Stimulated activated CD8-positive, alpha-beta memory T cell treated with anti-CD3 and anti-CD28 coated beads, Interleukin-4, amount 100 ng/mL, for 48 hours (primary cell): ENCODE results near the gene DCDC2.

Experiments used
- DNase-seq: peaks from one replicate; pipeline ENCODE4 v3.0.0-alpha.2; 2020

DCDC2 gene

DNA sequence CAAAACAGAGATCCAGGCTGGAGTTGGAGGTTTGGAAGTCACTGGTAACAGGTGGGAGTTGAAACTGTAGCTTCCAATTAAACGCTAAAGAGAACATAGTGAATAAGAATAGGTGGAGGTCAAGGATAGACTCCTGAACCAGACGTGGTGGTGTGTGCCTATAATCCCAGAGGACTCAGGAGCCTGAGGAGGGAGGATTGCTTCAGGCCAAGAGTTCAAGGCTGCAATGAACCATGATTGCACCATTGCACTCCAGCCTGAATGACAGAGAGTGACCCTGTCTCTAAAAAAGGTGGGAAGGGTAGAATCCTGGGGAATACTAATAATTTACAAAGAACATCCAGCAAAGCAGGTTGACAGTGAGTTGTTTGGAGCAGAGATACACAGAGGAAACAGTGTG is 218.2 kb downstream of the DCDC2 start:
- DNase-seq: no peak

DNA sequence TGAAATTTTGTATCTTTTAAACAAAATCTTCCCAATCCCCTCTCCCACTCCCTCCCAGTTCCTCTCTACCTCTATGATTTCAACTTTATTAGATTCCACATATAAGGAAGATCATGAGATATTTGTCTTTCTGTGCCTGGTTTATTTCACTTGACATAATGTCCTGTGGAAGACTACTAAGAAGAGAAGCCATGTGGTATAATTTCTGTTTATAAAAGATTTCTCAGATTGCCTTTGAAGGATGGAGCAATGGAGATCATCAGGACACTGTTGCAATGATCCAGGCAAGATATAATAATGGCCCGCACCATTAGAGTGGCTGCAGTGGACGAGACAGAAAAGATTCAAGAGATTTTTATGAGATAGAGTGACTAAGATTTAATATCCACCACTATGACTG is 218.8 kb downstream of the DCDC2 start:
- no peak for DNase-seq

DNA sequence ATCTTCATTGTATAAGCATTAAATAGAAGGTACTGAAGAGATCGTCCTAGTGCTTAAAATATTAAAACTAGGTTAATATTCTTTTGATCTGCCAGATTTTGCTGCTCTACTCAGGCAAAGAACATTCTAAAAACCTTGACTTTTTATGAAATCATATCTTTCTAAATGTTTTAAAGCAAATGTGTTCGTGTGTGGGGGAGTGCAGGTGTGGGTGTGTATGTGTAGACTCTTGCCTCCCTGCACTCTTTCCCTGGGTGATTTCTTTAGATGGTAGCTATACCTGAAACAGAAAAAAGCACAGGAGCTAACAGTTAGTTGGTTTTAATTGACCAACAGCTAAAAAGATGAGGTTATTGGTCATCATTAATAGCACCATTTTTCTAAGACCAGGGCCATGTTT is 226.1 kb downstream of the DCDC2 start:
- DNase-seq: no peak

DNA sequence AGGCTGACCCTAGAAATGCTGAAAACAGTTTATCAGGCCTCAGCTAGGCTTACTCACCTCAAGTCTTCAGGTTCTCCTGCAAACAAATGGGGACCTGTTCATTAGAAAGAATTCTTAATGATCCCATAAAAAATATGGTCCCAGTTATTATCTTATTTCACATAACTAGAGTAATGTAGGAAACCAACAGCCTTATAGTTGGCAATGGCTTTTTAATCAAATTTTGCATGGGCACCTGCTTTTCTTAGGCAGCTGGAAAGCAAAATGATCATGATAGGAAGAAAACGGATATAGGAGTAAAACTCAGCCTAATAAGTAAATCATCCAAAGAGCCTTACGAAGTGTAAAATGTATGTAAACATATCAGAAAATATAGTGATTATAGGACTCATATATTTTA is 230.5 kb downstream of the DCDC2 start:
- DNase-seq: no peak

DNA sequence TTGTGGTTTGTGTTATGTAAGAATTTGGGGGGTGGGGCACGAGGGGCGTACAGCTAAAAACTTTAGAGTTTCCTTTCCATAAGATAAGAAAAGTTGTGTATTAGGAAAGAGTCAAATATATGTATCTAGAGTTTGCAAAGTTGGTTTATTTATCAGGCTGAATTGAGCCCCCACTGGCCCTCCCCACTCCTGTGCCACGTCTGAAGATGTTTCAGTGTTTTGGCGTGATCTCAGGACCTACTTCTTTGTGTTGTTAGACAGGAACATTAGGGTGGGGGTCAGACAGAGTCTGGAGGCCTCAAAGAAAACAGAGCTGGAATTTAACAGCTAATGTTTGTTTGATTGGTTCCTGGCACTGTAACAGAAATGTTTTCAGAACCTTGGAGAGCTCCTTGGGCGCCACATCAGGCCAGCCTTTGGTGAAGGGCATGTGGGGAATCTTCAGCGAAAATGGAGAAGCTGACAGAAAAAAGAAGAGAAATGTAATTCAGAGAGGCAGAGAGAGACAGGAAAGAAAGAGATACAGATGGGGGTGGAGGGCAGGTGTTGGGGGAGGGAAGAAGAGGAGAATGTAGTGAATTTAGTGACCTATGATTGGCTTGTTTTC is 231.2 kb downstream of the DCDC2 start:
- DNase-seq: peak; percentile 28

DNA sequence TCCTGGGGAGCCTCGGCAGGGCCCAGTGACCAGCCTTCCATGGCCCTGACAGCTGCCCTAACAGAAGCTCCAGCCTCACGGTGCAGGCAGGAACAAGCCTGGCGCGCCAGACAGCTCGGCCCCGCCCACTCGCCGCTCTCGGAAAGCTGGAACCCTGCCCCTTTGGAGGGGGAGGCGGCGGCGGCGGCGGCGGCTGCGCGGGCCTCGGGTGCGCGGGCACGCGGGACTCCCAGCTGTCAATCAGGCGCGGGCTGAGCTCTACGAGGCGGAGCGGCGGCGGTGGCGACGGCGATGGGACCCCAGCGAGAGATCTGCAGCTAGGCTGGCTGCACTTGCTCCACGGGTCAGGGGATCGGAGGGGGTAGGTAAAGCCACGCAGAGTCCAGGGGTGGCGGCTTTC is 231.9 kb downstream of the DCDC2 start, which contains the start of gene NRSN1:
TSS of gene NRSN1 (plus strand) at position 236 of the 400 bp plus-strand sequence. CDS start 8,113 bp downstream, outside the sequence.
- DNase-seq: no peak

DNA sequence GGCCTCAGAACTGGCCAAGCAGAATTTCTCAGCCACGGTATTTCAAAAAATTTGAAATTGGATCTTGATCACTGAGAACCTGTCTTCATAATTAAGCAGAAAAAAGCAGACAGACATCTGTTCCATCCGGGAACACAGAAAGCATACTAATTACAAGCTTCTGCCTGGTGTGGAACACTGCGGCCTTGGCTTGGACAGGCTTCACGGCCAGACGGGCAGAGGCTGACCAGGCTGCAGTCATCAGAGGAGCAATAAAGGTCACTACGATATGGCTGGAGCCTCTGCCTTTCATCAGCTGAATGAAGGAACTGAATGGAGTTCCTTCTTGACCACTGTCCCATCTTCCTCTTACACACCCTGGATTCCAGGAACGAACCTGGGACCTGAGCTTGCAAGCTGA is 235.7 kb downstream of the DCDC2 start:
- DNase-seq: no peak
